SK-N-MC (cell line): ENCODE measurements around the gene PRND.

ENCODE experiments used
- EZH2 ChIP-seq: fragments of 200-600 bp; sonication (generic); IDR thresholded peaks from one replicate; pipeline ENCODE4 v1.6.1; 2017; ENCODE audit warnings: antibody characterized with exemption
- FOXP2 ChIP-seq: optimal IDR thresholded peaks from 2 replicates; pipeline ENCODE3; 2011; ENCODE audit warnings: mild to moderate bottlenecking, moderate library complexity; ENCODE audit not compliant: insufficient read depth; ENCODE audit errors: extremely low read length, control extremely low read depth
- POLR2AphosphoS5 ChIP-seq: IDR thresholded peaks from 2 replicates; pipeline ENCODE4 v1.6.1; 2012; ENCODE audit warnings: mild to moderate bottlenecking, low read depth, low read length, borderline replicate concordance

GRCh38 chr20:4710106-4710475 lies 11.6 kb upstream of the PRND start:
- TF ChIP-seq EZH2 (no peak), POLR2AphosphoS5 (no peak), FOXP2 (no peak)
